Adrenal gland (tissue), 12 donors: ENCODE data around the gene ANKLE1. TPM values are rescaled to one million over a fixed set of nuclear protein-coding genes. Genes with fewer than 3 reads are reported as not detected.

Source experiments
- DNase-seq, 7 donors: peaks; one replicate each; pipeline ENCODE4 v3.0.0-alpha.2; 2019 to 2020
- H3K27ac ChIP-seq, 5 donors: fragments of 200-600 bp; sonication (generic) in 4 of 5; 1 replicate in 3 of 5; 2 replicates in 2 of 5; pipeline versions ENCODE4 v1.5.1 to v1.8.0; 2016 to 2020; ENCODE audit warnings: mild to moderate bottlenecking in 1 of 5
- H3K27me3 ChIP-seq: fragments of 200-600 bp; 2 replicates; pipeline ENCODE4 v1.8.0; 2021
- H3K36me3 ChIP-seq, 2 donors: fragments of 200-600 bp; replicated peaks in 1 of 2; 1 replicate in 1 of 2; 2 replicates in 1 of 2; pipeline versions ENCODE4 v1.5.1 to v1.8.0; 2018 to 2022
- H3K4me1 ChIP-seq, 2 donors: fragments of 200-600 bp; replicated peaks in 1 of 2; 1 replicate in 1 of 2; 2 replicates in 1 of 2; pipeline versions ENCODE4 v1.5.1 to v1.8.0; 2018 to 2021
- H3K4me3 ChIP-seq, 4 donors: fragments of 200-600 bp; sonication (generic) in 3 of 4; one replicate each; pipeline ENCODE4 v1.5.1; 2016 to 2018
- H3K9me3 ChIP-seq, 3 donors: fragments of 200-600 bp; sonication (generic) in 1 of 3; replicated peaks in 1 of 3; 1 replicate in 2 of 3; 2 replicates in 1 of 3; pipeline versions ENCODE4 v1.5.1 to v1.8.0; 2016 to 2021
- POLR2A ChIP-seq, 2 donors: fragments of 450-650 bp; IDR thresholded peaks; one replicate each; pipeline ENCODE4 v1.6.1; 2017; ENCODE audit warnings: antibody characterized with exemption in 2 of 2, mild to moderate bottlenecking in 2 of 2, moderate library complexity in 1 of 2
- WGBS, 4 donors: extraction: QIAGEN DNeasy Blood & Tissue Kit in 2 of 4; methylation state at CpG; one replicate each; pipeline versions ENCODE4 v1.1.5 to v1.1.7; 2013 to 2017; 5-methylcytosine and 5-hydroxymethylcytosine counted together
- intact Hi-C, 2 donors: fragments of 100-400 bp; cut with DNase I; formaldehyde crosslinking; loops; one replicate each; pipeline versions ENCODE4 v1.14.1 to v1.15.0; 2022 to 2023
- polyA plus RNA-seq, 3 donors: library from polyadenylated mRNA; stranded (reverse); fragments of 200-250 nt in 2 of 3; fragments of 350-450 nt in 1 of 3; fragmentation: Illumina TruSeq in 1 of 3; extraction: RNeasy Lipid Tissue Mini Kit (QIAGEN cat#74804) in 1 of 3; gene quantifications; one replicate each; pipeline ENCODE4 v1.2.3, GENCODE V29; 2013 to 2014
- total RNA-seq, 9 donors: library from RNA; depleted of rRNA in 4 of 9; stranded (reverse); fragments of >200 nt in 4 of 9; fragments of 120-200 nt in 1 of 9; fragmentation: NEBNext Ultra II Directional in 1 of 9; extraction: Animal tissue kit (Norgen Biotek cat#: 25700) in 1 of 9; gene quantifications; one replicate each; pipeline versions ENCODE4 v1.1.0 to v1.2.4, GENCODE V29; 2013 to 2023
- TF ChIP-seq, protein P1 (sequence below), 6 experiments: fragments of 450-650 bp in 4 of 6; fragments of 200-600 bp in 2 of 6; sonication (generic) in 1 of 6; IDR thresholded peaks; 1 replicate in 5 of 6; 2 replicates in 1 of 6; pipeline versions ENCODE4 v1.5.1 to v1.8.0; 2016 to 2021; ENCODE audit warnings: antibody characterized with exemption in 6 of 6, mild to moderate bottlenecking in 2 of 6, moderate library complexity in 1 of 6
- donor health status: healthy with polysubstance abuse.
- donor health status: Bipolar disorder and iron deficiency.
- donor health status: DM: yes; HTN: yes; CAD: no.
- donor health status: DM: no; HTN: no; CAD: no.
- donor health status: DM: no; HTN: no; CAD: no.
- donor health status: DM: yes; HTN: yes; CAD: no.

The ANKLE1 gene
- total and polyA plus RNA-seq, 12 donors: 0.11 to 1.8 (median 0.38) TPM

- no peaks in the 10 kb centered on the region for H3K27me3 ChIP-seq
- H3K9me3 ChIP-seq: peaks cover 0 to 7% (median 0%) of the 10 kb centered on the region in 3 donors
- no peaks in the 10 kb centered on the region for H3K36me3 ChIP-seq
- no peak for DNase-seq
- WGBS, 4 donors: 69 to 80% (median 71%) methylated on average over 3 of the region's 3 CpGs
- no peaks in the 10 kb centered on the region for H3K4me1 ChIP-seq
- H3K4me3 ChIP-seq: no peak overlapping the region
- intact Hi-C loops: no loop called here
- TF ChIP-seq POLR2A (IDR thresholded peaks at IDR 0.05): no peak
- TF ChIP-seq, protein P1, sequence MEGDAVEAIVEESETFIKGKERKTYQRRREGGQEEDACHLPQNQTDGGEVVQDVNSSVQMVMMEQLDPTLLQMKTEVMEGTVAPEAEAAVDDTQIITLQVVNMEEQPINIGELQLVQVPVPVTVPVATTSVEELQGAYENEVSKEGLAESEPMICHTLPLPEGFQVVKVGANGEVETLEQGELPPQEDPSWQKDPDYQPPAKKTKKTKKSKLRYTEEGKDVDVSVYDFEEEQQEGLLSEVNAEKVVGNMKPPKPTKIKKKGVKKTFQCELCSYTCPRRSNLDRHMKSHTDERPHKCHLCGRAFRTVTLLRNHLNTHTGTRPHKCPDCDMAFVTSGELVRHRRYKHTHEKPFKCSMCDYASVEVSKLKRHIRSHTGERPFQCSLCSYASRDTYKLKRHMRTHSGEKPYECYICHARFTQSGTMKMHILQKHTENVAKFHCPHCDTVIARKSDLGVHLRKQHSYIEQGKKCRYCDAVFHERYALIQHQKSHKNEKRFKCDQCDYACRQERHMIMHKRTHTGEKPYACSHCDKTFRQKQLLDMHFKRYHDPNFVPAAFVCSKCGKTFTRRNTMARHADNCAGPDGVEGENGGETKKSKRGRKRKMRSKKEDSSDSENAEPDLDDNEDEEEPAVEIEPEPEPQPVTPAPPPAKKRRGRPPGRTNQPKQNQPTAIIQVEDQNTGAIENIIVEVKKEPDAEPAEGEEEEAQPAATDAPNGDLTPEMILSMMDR (IDR thresholded peaks at IDR 0.05): no peak
- no peak overlapping the region for H3K27ac ChIP-seq
Observed at GRCh38 chr19:17256130-17256529, 25.6 kb upstream of the ANKLE1 start.

GRCh38 chr19:17259118-17259780, 22.5 kb upstream of the ANKLE1 start:
- Histone ChIP-seq H3K4me3 (no peak overlapping the region), H3K4me1 (no peaks in the 10 kb centered on the region), H3K9me3 (peaks cover 0 to 7% (median 0%) of the 10 kb centered on the region in 3 donors), H3K27me3 (no peaks in the 10 kb centered on the region), H3K36me3 (no peaks in the 10 kb centered on the region), H3K27ac (no peak overlapping the region)
- 88 to 96% (median 91%) methylated on average over 5 to 9 of the region's 9 CpGs for WGBS, 4 donors
- no peak for TF ChIP-seq POLR2A (IDR thresholded peaks at IDR 0.05)
- TF ChIP-seq, protein P1 (IDR thresholded peaks at IDR 0.05): no peak
- DNase-seq: no peak
- intact Hi-C loops: no loop called here

- intact Hi-C loops: no loop called here
- no peaks in the 10 kb centered on the region for H3K4me1 ChIP-seq
- no peak overlapping the region for H3K4me3 ChIP-seq
- H3K27ac ChIP-seq: no peak overlapping the region
- 45 to 50% (median 50%) methylated on average over 1 of the region's 1 CpG; no CpG with 5 or more reads in 1 of the 4 donors for WGBS, 4 donors
- peaks cover 0 to 7% (median 0%) of the 10 kb centered on the region in 3 donors for H3K9me3 ChIP-seq
- no peak for TF ChIP-seq POLR2A (IDR thresholded peaks at IDR 0.05)
- TF ChIP-seq, protein P1 (IDR thresholded peaks at IDR 0.05): no peak
- no peaks in the 10 kb centered on the region for H3K27me3 ChIP-seq
- DNase-seq: no peak
- H3K36me3 ChIP-seq: no peaks in the 10 kb centered on the region
Observed at GRCh38 chr19:17259934-17260333, 21.8 kb upstream of the ANKLE1 start.

GRCh38 chr19:17260842-17261325, 20.8 kb upstream of the ANKLE1 start:
- peak; percentile 76 to 89 (median 81) for DNase-seq

More at GRCh38 chr19:17260842-17261325, 20.8 kb upstream of the ANKLE1 start:
- Histone ChIP-seq H3K9me3 (peaks cover 0 to 7% (median 0%) of the 10 kb centered on the region in 3 donors), H3K27me3 (no peaks in the 10 kb centered on the region), H3K4me1 (no peaks in the 10 kb centered on the region), H3K27ac (no peak overlapping the region), H3K4me3 (no peak overlapping the region), H3K36me3 (no peaks in the 10 kb centered on the region)
- intact Hi-C loops: no loop called here
- TF ChIP-seq POLR2A (IDR thresholded peaks at IDR 0.05): no peak
- TF ChIP-seq, protein P1 (IDR thresholded peaks at IDR 0.05): peak; percentile 68 to 86 (median 86)
- WGBS, 4 donors: 16 to 26% (median 20%) methylated on average over 15 of the region's 15 CpGs
